ENCODE results near the gene CYP24A1.

DNA sequence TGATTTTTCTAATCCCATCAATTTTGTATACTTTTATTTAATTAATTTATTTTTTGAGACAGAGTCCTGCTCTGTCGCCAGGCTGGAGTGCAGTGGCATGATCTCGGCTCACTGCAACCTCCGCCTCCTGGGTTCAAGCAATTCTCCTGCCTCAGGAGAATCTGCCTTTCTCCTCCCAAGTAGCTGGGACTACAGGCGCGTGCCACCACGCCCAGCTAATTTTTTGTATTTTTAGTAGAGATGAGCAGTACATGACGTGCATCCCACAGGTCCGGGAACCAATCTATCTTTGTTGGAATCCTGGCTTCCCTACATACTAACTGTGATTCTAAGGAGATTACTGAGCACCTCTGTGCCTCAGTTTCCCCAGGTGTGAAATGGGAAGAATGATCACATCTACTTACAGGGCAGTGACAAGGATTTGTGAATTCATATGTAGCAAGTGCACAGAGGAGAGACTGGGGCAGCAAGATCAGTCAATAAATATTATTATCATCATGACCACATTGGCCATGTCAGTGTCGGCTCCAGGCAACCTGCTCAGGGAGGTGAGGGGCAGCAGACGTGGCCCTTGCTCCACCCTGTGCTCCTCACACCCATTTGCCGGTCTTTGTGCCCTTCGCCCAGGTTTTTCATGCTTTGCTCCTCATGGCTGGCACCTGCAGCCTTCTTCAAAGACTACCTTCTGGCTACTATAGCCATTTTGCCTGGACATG is 22.1 kb downstream of the CYP24A1 start:
- TF ChIP-seq, protein P1, sequence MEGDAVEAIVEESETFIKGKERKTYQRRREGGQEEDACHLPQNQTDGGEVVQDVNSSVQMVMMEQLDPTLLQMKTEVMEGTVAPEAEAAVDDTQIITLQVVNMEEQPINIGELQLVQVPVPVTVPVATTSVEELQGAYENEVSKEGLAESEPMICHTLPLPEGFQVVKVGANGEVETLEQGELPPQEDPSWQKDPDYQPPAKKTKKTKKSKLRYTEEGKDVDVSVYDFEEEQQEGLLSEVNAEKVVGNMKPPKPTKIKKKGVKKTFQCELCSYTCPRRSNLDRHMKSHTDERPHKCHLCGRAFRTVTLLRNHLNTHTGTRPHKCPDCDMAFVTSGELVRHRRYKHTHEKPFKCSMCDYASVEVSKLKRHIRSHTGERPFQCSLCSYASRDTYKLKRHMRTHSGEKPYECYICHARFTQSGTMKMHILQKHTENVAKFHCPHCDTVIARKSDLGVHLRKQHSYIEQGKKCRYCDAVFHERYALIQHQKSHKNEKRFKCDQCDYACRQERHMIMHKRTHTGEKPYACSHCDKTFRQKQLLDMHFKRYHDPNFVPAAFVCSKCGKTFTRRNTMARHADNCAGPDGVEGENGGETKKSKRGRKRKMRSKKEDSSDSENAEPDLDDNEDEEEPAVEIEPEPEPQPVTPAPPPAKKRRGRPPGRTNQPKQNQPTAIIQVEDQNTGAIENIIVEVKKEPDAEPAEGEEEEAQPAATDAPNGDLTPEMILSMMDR (IDR thresholded peaks at IDR 0.05; ENCODE audit: extremely low read depth in 1 of 2, insufficient read depth in 1 of 2, low read depth in 1 of 2, low read length in 2 of 2) = no peak
- TF ChIP-seq MYC (IDR thresholded peaks at IDR 0.05; ENCODE audit: low read depth, low read length) (no peak), POLR2A (IDR thresholded peaks at IDR 0.05; ENCODE audit: low read depth, low read length) (no peak), POLR2AphosphoS5 (IDR thresholded peaks at IDR 0.05; ENCODE audit: insufficient read depth, low read depth, low read length) (no peak), EZH2 (IDR thresholded peaks at IDR 0.05; ENCODE audit: borderline replicate concordance, low read depth, low read length, severe bottlenecking) (no peak), FOS (IDR thresholded peaks at IDR 0.05; ENCODE audit: borderline replicate concordance, insufficient read depth, low read length) (no peak)
- TF ChIP-seq, protein P2, sequence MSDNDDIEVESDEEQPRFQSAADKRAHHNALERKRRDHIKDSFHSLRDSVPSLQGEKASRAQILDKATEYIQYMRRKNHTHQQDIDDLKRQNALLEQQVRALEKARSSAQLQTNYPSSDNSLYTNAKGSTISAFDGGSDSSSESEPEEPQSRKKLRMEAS (IDR thresholded peaks at IDR 0.05; ENCODE audit: insufficient read depth, insufficient read length) = no peak
